NAMALWA (cell line): ENCODE data around the gene LIMS1.
A peak's percentile ranks its signal among the peaks of the same experiment; 100 is the strongest.
"Not testable (repeated sequence)": the region's sequence is repeated elsewhere in the genome, so short reads cannot be mapped to it uniquely, and the experiment has no call there.

Source experiments
- DNase-seq: peaks from one replicate; pipeline ENCODE4 v3.0.0-alpha.2; 2015; ENCODE audit warnings: low spot score

LIMS1 gene

GRCh38 chr2:108587621-108588020, 53.4 kb downstream of the LIMS1 start:
- no peak for DNase-seq

- DNase-seq: no peak
Observed at GRCh38 chr2:108588070-108588668, 53.9 kb downstream of the LIMS1 start.

GRCh38 chr2:108589372-108589771, 55.1 kb downstream of the LIMS1 start:
- no peak for DNase-seq

DNA sequence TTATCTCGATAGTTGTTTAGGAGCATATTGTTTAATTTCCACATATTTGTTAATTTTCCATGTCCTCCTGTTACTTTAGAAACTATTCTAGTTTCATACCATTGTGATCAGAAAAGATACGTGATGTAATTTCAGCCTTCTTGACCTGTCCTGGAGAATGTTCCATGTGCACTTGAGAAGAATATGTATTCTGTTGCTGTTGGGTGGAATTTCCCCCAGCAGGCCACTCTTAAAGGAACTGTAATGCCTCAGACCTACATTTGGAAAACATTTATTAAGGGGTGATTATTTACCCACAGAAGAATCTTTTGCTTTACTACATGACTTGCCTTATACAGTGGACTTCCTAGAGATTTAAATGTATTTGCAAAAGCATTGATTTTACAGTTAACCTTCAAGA, 55.5 kb downstream of the LIMS1 start:
- DNase-seq: no peak

DNA sequence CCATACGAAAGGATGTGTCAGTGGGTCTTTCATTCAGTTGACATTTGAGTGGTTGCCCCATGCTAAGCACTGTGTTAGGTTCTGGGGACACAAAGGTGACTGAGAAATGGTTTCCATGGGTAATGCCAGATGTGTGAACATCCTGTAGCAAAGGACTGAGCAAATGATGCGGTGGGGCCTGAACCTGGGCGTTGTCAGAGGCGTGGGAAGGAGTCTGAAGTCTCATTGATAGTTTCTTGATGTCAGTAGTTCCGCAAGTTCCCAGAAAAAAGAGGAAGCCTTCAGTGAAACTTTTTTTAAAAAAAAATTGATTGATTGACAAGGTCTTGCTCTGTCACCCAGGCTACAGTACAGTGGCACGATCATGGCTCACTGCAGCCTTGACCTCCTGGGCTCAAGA, 56.9 kb downstream of the LIMS1 start:
- no peak for DNase-seq

DNA sequence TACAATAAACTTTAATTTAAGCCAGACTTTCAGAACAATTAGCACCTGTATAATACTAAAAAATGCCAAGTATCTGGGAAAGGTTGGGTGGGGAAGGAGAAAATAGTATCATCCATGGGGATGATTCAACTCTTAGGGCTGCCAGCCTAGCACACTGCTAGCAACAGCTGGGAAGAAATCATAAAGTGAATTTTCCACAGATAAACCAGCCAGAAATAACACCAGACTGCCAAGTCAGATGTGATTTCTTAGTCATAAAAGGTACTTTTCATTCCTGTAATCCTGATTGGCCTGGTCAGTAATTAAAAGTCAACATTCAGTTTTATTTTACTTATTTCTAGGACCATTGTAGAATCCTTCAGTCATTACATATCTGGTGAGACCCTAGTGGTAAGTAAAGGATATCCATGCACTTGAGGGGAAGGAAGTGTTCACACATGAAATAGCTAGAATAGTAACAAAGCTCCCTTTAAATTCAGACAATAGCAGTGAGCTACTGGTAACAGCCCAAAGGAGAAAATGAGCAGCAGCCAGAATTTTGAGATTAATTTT, 59.4 kb downstream of the LIMS1 start:
- no peak for DNase-seq

GRCh38 chr2:108594132-108594981, 60.1 kb downstream of the LIMS1 start:
- DNase-seq: peak; percentile 38

DNA sequence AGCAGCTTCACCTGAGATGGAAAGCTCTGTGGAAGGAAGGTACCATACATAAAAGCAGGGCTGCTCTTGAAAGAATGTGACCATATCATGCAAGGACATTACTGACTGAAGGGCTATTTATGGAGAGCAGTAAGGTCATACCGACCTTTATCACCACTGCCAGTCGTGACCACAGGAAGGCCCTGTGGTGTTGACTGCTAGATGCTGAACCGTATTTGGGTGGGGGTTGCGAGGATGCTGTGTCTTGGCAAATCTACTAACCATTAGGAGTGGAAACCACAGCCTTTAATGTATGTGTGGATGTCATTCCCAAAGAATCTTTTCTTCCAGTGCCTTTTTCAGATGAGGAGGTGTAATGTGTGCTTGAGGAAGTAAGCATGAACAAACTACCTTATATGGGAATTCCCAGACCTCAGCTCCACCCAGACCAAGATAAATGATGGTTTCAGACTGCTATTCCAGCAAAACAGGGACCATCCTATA, 60.8 kb downstream of the LIMS1 start:
- no peak for DNase-seq

DNA sequence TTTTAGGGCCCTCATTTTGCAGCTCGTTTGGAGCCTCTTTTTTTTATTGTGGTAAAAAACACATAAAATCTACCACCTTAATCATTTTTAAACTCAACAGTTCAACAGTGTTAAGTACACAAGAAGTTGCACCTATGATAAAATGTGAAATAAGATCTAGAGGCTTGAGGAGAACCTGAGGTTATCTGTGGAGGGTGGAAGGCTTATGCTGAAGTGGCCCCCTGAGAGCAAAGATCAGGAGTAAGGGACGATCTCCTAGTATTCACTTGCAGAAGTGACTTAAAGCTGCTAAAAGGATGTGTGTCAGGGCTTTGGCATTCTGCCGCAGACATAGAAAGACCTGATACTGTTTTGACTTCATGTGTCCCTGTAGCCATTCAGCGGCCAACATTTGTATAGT, 61.5 kb downstream of the LIMS1 start:
- not testable (repeated sequence) for DNase-seq

GRCh38 chr2:108597105-108597744, 63.0 kb downstream of the LIMS1 start:
- DNase-seq: not testable (repeated sequence)

GRCh38 chr2:108601199-108601598, 66.9 kb downstream of the LIMS1 start:
- DNase-seq: not testable (repeated sequence)

DNA sequence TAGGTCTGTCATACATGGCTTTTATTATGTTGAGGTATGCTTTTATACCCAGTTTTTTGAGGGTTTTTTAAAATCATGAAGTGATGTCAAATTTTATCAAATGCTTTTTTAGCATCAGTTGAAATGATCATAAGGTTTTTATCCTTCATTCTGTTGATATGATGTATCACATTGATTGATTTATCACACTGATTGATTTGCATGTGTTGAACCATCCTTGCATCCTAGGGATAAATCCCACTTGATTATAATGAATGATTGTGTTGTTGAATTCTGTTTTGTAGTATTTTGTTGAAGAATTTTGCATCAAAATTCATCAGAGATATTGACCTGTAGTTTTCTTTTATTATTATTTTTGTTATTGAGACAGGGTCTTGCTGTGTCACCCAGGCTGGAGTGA, 68.2 kb downstream of the LIMS1 start:
- DNase-seq: no peak

DNA sequence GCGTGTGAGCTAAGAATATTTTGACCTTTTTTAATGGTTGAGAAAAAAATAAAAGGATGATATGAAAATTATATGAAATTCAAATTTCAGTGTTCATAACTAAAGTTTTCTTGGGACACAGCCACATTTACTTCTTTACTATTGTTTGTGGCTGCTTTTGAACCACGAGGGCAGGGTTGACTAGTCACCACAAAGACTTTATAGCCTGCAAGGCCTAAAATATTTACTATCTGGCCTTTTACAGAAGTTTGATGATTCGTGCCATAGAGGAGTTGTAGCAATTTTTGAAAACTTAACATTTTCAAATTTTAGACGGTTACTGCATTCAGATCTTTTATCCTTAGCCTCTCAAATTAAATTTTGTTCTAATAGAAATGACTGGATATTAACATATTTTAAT, 69.9 kb downstream of the LIMS1 start:
- no peak for DNase-seq

- no peak for DNase-seq
Observed at GRCh38 chr2:108605947-108606346, 71.7 kb downstream of the LIMS1 start.

GRCh38 chr2:108607706-108608301, 73.5 kb downstream of the LIMS1 start:
- peak; percentile 74 for DNase-seq

DNA sequence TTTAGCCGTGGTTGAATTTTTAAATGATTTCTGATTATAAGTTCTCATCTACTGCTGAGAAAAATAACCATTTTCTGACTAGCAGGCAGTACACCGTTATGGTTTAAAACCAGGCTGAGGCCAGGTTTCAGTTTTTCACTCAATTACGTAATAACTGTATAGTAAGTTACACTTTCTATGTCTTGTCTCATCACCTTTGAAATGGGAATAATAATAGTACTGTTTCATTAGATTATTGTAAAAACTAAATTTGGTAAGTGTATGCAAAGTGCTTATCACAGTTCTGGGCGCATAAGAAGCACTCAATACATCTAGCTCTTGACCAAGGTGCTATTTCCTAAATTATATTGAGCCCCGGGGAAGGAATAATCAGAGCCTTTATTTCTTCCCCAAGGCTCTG, 76.8 kb downstream of the LIMS1 start:
- DNase-seq: no peak

DNA sequence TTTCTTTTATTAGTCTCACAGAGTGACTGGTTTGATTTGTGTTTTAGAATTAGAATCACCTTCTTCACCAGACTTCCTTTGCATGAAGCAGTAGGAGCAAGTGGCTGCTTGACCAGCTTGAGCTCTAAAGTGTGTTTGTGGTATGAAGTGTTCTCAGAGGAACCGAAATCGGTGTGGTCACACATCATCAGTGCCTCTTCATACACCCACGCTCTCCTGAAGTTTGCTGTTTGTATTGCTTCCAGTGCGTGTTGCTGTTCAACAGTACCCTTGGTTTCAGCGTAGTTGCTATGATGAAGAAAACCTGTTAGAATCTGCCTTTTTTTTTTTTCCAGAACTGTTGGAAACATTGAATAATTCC, 77.9 kb downstream of the LIMS1 start:
- DNase-seq: peak; percentile 80

DNA sequence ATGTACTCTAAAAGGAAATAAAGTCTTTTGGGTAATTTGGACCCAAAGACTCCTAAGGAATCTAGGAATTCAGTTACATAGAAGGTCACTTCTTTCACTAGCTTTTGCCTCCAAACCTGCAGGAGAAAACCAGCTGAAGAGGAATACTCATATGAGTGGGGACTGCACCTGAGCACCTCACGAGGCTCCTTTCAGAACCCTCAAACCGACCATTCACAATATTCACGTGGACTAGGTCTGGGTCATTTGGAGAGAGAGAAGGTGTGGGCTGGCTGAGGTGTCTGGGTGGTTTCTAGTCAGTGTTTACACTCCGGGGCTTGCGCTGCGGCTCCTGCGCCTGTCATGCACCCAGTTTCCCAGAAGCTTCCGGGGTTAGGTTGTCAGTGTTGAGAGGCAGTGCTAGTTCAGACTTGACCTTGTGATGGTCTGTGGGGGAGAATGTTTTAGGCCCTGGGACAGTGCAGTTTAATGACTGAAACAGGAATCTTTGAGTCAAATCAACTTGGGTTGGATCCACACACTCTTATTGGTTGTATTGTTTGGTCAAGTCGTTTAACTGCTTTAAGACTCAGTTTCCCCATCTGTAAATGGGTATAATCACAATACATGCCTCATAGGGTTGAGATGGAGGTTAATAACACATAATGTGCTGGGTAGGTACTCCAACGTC, 78.4 kb downstream of the LIMS1 start:
- DNase-seq: no peak

- DNase-seq: no peak
Observed at GRCh38 chr2:108613261-108614042, 79.2 kb downstream of the LIMS1 start.

GRCh38 chr2:108614043-108614545, 79.8 kb downstream of the LIMS1 start:
- DNase-seq: no peak

DNA sequence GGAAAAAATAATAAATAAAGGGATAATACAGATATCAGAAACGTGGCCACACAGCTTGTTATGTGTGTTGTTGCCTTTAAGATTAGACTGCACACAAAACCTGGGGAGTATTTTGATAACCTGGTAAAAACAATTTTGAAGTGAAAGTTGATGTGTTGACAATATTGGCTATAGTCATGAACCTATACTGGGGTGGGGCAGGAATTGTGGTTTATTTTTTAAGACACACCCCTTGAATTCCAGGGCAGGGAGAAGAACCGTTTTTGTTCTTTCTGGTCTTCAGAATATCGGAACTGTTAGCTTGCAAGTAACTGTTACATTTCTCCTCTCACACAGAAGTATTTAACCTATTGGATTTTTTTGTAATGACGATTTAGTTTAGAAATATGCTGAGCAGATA, 80.4 kb downstream of the LIMS1 start:
- no peak for DNase-seq
